GM23338 (cell line): ENCODE measurements around the gene TGFBI. TPM values are rescaled to one million over a fixed set of nuclear protein-coding genes. Genes with fewer than 3 reads are reported as not detected.

Experiments
- ATAC-seq: fragments of 200-7000 bp; cut with Tn5 transposase; 3 replicates; pipeline ENCODE4 v1.9.1; 2020
- DNase-seq: peaks from one replicate; pipeline ENCODE4 v3.0.0-alpha.2; 2015; ENCODE audit warnings: low spot score
- H2AFZ ChIP-seq: fragments of 200-600 bp; sonication (generic); 2 replicates; pipeline ENCODE4 v1.8.0; 2016; ENCODE audit warnings: antibody characterized with exemption, mild to moderate bottlenecking, moderate library complexity
- H3F3A ChIP-seq: fragments of 200-600 bp; sonication (generic); replicated peaks from 2 replicates; pipeline ENCODE4 v1.8.0; 2017; ENCODE audit warnings: antibody characterized with exemption, mixed run types, low read depth
- H3K27ac ChIP-seq: fragments of 200-600 bp; sonication (generic); 2 replicates; pipeline ENCODE4 v1.6.1; 2016; ENCODE audit warnings: low read depth
- H3K27me3 ChIP-seq: fragments of 200-600 bp; sonication (generic); 2 replicates; pipeline ENCODE4 v1.8.0; 2016; ENCODE audit warnings: mild to moderate bottlenecking, mixed run types, moderate library complexity; ENCODE audit not compliant: insufficient read depth
- H3K36me3 ChIP-seq: fragments of 200-600 bp; sonication (generic); 2 replicates; pipeline ENCODE4 v1.8.0; 2016; ENCODE audit warnings: mild to moderate bottlenecking; ENCODE audit not compliant: insufficient read depth
- H3K4me1 ChIP-seq: fragments of 200-600 bp; sonication (generic); 2 replicates; pipeline ENCODE4 v1.8.0; 2016; ENCODE audit warnings: mild to moderate bottlenecking, moderate library complexity; ENCODE audit not compliant: insufficient read depth
- H3K4me2 ChIP-seq: fragments of 200-600 bp; sonication (generic); 2 replicates; pipeline ENCODE4 v1.7.1; 2017; ENCODE audit warnings: mixed run types
- H3K4me3 ChIP-seq: fragments of 200-600 bp; sonication (generic); 2 replicates; pipeline ENCODE4 v1.6.1; 2016; ENCODE audit warnings: mixed run types
- H3K79me2 ChIP-seq: fragments of 200-600 bp; sonication (generic); replicated peaks from 2 replicates; pipeline ENCODE4 v1.8.0; 2017; ENCODE audit warnings: mild to moderate bottlenecking; ENCODE audit not compliant: insufficient read depth
- H3K9me2 ChIP-seq: fragments of 200-600 bp; sonication (generic); 2 replicates; pipeline ENCODE4 v1.8.0; 2017; ENCODE audit not compliant: insufficient read depth
- H4K20me1 ChIP-seq: fragments of 200-600 bp; sonication (generic); replicated peaks from 2 replicates; pipeline ENCODE4 v1.8.0; 2017; ENCODE audit warnings: mild to moderate bottlenecking; ENCODE audit not compliant: insufficient read depth
- H3K27ac Mint-ChIP-seq: 2 replicates; pipeline ENCODE4 v1.8.0; 2020; ENCODE audit warnings: inconsistent platforms, mild to moderate bottlenecking, moderate library complexity, mixed read lengths
- H3K27me3 Mint-ChIP-seq: 3 replicates; pipeline ENCODE4 v1.8.0; 2022; ENCODE audit warnings: low read depth, mild to moderate bottlenecking, moderate library complexity, mixed read lengths, inconsistent platforms; ENCODE audit not compliant: insufficient read depth, poor library complexity
- H3K36me3 Mint-ChIP-seq: 3 replicates; pipeline ENCODE4 v1.8.0; 2021; ENCODE audit warnings: low read depth, mild to moderate bottlenecking, inconsistent platforms, moderate library complexity, mixed read lengths
- H3K4me1 Mint-ChIP-seq: 3 replicates; pipeline ENCODE4 v1.8.0; 2020; ENCODE audit warnings: mild to moderate bottlenecking, inconsistent platforms, mixed read lengths
- H3K4me3 Mint-ChIP-seq: 3 replicates; pipeline ENCODE4 v1.8.0; 2021; ENCODE audit warnings: moderate library complexity, mild to moderate bottlenecking, inconsistent platforms, mixed read lengths
- H3K9me3 Mint-ChIP-seq: 3 replicates; pipeline ENCODE4 v1.8.0; 2020; ENCODE audit warnings: moderate library complexity, mild to moderate bottlenecking, inconsistent platforms, mixed read lengths
- CREB1 ChIP-seq: fragments of 250-450 bp; sonication (Bioruptor Pico); IDR thresholded peaks from 2 replicates; pipeline ENCODE4 v1.5.0; 2020; ENCODE audit warnings: low read depth, mild to moderate bottlenecking, moderate library complexity
- CTCF ChIP-seq, 2 experiments: fragments of 200-600 bp in 1 of 2; sonication (generic) in 1 of 2; conservative IDR thresholded peaks; 2 replicates each; pipeline versions ENCODE4 v1.5.1 to v1.6.1; 2016 to 2017; ENCODE audit warnings: antibody characterized with exemption in 2 of 2, low read depth in 2 of 2, mild to moderate bottlenecking in 2 of 2, moderate library complexity in 1 of 2
- EZH2 ChIP-seq: fragments of 200-600 bp; sonication (generic); IDR thresholded peaks from one replicate; pipeline ENCODE4 v1.8.0; 2017; ENCODE audit warnings: antibody characterized with exemption, mild to moderate bottlenecking, low read depth; ENCODE audit not compliant: unreplicated experiment
- EZH2phosphoT487 ChIP-seq: fragments of 200-600 bp; sonication (generic); IDR thresholded peaks from one replicate; pipeline ENCODE4 v1.8.1; 2018; ENCODE audit warnings: antibody characterized with exemption; ENCODE audit not compliant: unreplicated experiment
- JUNB ChIP-seq: IDR thresholded peaks from one replicate; pipeline ENCODE4 v1.6.1; 2016; ENCODE audit warnings: antibody characterized with exemption; ENCODE audit not compliant: unreplicated experiment
- NANOG ChIP-seq: IDR thresholded peaks from 2 replicates; pipeline ENCODE4 v1.6.1; 2016; ENCODE audit warnings: antibody characterized with exemption, borderline replicate concordance
- POLR2AphosphoS5 ChIP-seq: IDR thresholded peaks from 2 replicates; pipeline ENCODE4 v1.6.1; 2016; ENCODE audit warnings: antibody characterized with exemption, low read depth
- STAT1 ChIP-seq: IDR thresholded peaks from one replicate; pipeline ENCODE4 v1.6.1; 2016; ENCODE audit warnings: antibody characterized with exemption; ENCODE audit not compliant: unreplicated experiment
- ZNF114 ChIP-seq: fragments of 250-450 bp; sonication (Bioruptor Pico); IDR thresholded peaks from 2 replicates; pipeline ENCODE4 v1.5.0; 2020; ENCODE audit warnings: mild to moderate bottlenecking, moderate library complexity
- ZNF331 ChIP-seq: fragments of 250-450 bp; sonication (Bioruptor Pico); IDR thresholded peaks from 2 replicates; pipeline ENCODE4 v1.5.0; 2020; ENCODE audit warnings: low read depth, mild to moderate bottlenecking, moderate library complexity
- polyA plus RNA-seq: library from polyadenylated mRNA; unstranded; fragments of >200 nt; fragmentation: Nextera tagmentation; extraction: Ambion mirVana; gene quantifications from 2 replicates; pipeline ENCODE4 v1.2.1, GENCODE V29; 2016
- total RNA-seq: library from RNA; depleted of rRNA; stranded (reverse); fragments of >200 nt; shearing (Covaris generic); gene quantifications from 2 replicates; pipeline ENCODE4 v1.2.3, GENCODE V29; 2014
- TF ChIP-seq, protein P1 (sequence below): IDR thresholded peaks from one replicate; pipeline ENCODE4 v1.6.1; 2018; ENCODE audit warnings: antibody characterized with exemption; ENCODE audit not compliant: unreplicated experiment
- TF ChIP-seq, protein P2 (sequence below): fragments of 250-450 bp; sonication (Bioruptor Pico); IDR thresholded peaks from 2 replicates; pipeline ENCODE4 v1.5.0; 2020; ENCODE audit warnings: mild to moderate bottlenecking, moderate library complexity
- TF ChIP-seq, protein P3 (sequence below): IDR thresholded peaks from 2 replicates; pipeline ENCODE4 v1.6.1; 2016; ENCODE audit warnings: antibody characterized with exemption

The TGFBI gene
- total and polyA plus RNA-seq, 2 experiments from 2014 or later, result 8.9 to 9.4 TPM

GRCh38 chr5:136063778-136064465, 35.1 kb downstream of the TGFBI start:
- Mint-ChIP-seq H3K4me3 (no peak overlapping the region), H3K4me1 (peaks cover 2% of the 10 kb centered on the region; the same call in 1 of the 3 replicates), H3K9me3 (no peaks in the 10 kb centered on the region), H3K27ac (no peak overlapping the region), H3K36me3 (no peaks in the 10 kb centered on the region; the same call in 2 of the 3 replicates), H3K27me3 (peaks cover 4% of the 10 kb centered on the region)
- Histone ChIP-seq H3K36me3 (no peaks in the 10 kb centered on the region), H3F3A (no peaks in the 10 kb centered on the region), H2AFZ (no peak overlapping the region), H3K27me3 (no peaks in the 10 kb centered on the region), H3K27ac (no peak overlapping the region), H3K79me2 (no peaks in the 10 kb centered on the region), H3K4me1 (no peaks in the 10 kb centered on the region), H3K9me2 (no peaks in the 10 kb centered on the region), H3K4me3 (no peak overlapping the region), H4K20me1 (no peaks in the 10 kb centered on the region), H3K4me2 (no peak overlapping the region)
- TF ChIP-seq CREB1 (CRISPR knock-in tag) (no peak), EZH2 (no peak), STAT1 (no peak), POLR2AphosphoS5 (no peak), ZNF331 (no peak), ZNF114 (no peak), NANOG (no peak), CTCF (conservative IDR thresholded peaks at IDR 0.05; ENCODE audit: low read depth in 2 of 2) (no peak), JUNB (no peak), EZH2phosphoT487 (no peak)
- TF ChIP-seq, protein P1, sequence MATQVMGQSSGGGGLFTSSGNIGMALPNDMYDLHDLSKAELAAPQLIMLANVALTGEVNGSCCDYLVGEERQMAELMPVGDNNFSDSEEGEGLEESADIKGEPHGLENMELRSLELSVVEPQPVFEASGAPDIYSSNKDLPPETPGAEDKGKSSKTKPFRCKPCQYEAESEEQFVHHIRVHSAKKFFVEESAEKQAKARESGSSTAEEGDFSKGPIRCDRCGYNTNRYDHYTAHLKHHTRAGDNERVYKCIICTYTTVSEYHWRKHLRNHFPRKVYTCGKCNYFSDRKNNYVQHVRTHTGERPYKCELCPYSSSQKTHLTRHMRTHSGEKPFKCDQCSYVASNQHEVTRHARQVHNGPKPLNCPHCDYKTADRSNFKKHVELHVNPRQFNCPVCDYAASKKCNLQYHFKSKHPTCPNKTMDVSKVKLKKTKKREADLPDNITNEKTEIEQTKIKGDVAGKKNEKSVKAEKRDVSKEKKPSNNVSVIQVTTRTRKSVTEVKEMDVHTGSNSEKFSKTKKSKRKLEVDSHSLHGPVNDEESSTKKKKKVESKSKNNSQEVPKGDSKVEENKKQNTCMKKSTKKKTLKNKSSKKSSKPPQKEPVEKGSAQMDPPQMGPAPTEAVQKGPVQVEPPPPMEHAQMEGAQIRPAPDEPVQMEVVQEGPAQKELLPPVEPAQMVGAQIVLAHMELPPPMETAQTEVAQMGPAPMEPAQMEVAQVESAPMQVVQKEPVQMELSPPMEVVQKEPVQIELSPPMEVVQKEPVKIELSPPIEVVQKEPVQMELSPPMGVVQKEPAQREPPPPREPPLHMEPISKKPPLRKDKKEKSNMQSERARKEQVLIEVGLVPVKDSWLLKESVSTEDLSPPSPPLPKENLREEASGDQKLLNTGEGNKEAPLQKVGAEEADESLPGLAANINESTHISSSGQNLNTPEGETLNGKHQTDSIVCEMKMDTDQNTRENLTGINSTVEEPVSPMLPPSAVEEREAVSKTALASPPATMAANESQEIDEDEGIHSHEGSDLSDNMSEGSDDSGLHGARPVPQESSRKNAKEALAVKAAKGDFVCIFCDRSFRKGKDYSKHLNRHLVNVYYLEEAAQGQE, result no peak
- TF ChIP-seq, protein P2, sequence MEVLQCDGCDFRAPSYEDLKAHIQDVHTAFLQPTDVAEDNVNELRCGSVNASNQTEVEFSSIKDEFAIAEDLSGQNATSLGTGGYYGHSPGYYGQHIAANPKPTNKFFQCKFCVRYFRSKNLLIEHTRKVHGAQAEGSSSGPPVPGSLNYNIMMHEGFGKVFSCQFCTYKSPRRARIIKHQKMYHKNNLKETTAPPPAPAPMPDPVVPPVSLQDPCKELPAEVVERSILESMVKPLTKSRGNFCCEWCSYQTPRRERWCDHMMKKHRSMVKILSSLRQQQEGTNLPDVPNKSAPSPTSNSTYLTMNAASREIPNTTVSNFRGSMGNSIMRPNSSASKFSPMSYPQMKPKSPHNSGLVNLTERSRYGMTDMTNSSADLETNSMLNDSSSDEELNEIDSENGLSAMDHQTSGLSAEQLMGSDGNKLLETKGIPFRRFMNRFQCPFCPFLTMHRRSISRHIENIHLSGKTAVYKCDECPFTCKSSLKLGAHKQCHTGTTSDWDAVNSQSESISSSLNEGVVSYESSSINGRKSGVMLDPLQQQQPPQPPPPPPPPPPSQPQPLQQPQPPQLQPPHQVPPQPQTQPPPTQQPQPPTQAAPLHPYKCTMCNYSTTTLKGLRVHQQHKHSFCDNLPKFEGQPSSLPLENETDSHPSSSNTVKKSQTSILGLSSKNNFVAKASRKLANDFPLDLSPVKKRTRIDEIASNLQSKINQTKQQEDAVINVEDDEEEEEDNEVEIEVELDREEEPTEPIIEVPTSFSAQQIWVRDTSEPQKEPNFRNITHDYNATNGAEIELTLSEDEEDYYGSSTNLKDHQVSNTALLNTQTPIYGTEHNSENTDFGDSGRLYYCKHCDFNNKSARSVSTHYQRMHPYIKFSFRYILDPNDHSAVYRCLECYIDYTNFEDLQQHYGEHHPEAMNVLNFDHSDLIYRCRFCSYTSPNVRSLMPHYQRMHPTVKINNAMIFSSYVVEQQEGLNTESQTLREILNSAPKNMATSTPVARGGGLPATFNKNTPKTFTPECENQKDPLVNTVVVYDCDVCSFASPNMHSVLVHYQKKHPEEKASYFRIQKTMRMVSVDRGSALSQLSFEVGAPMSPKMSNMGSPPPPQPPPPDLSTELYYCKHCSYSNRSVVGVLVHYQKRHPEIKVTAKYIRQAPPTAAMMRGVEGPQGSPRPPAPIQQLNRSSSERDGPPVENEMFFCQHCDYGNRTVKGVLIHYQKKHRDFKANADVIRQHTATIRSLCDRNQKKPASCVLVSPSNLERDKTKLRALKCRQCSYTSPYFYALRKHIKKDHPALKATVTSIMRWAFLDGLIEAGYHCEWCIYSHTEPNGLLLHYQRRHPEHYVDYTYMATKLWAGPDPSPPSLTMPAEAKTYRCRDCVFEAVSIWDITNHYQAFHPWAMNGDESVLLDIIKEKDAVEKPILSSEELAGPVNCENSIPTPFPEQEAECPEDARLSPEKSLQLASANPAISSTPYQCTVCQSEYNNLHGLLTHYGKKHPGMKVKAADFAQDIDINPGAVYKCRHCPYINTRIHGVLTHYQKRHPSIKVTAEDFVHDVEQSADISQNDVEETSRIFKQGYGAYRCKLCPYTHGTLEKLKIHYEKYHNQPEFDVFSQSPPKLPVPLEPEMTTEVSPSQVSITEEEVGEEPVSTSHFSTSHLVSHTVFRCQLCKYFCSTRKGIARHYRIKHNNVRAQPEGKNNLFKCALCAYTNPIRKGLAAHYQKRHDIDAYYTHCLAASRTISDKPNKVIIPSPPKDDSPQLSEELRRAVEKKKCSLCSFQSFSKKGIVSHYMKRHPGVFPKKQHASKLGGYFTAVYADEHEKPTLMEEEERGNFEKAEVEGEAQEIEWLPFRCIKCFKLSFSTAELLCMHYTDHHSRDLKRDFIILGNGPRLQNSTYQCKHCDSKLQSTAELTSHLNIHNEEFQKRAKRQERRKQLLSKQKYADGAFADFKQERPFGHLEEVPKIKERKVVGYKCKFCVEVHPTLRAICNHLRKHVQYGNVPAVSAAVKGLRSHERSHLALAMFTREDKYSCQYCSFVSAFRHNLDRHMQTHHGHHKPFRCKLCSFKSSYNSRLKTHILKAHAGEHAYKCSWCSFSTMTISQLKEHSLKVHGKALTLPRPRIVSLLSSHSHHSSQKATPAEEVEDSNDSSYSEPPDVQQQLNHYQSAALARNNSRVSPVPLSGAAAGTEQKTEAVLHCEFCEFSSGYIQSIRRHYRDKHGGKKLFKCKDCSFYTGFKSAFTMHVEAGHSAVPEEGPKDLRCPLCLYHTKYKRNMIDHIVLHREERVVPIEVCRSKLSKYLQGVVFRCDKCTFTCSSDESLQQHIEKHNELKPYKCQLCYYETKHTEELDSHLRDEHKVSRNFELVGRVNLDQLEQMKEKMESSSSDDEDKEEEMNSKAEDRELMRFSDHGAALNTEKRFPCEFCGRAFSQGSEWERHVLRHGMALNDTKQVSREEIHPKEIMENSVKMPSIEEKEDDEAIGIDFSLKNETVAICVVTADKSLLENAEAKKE (CRISPR knock-in tag), result no peak
- TF ChIP-seq, protein P3, sequence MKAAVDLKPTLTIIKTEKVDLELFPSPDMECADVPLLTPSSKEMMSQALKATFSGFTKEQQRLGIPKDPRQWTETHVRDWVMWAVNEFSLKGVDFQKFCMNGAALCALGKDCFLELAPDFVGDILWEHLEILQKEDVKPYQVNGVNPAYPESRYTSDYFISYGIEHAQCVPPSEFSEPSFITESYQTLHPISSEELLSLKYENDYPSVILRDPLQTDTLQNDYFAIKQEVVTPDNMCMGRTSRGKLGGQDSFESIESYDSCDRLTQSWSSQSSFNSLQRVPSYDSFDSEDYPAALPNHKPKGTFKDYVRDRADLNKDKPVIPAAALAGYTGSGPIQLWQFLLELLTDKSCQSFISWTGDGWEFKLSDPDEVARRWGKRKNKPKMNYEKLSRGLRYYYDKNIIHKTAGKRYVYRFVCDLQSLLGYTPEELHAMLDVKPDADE, result no peak
- no peak for ATAC-seq
- DNase-seq, result no peak
